HepG2 (cell line): ENCODE measurements around the gene THRB. TPM values are rescaled to one million over a fixed set of nuclear protein-coding genes. Genes with fewer than 3 reads are reported as not detected.

Experiments used
- FOXK2 ChIP-seq: fragments of 450-650 bp; IDR thresholded peaks from 2 replicates; pipeline ENCODE4 v1.6.1; 2016
- FOXP1 ChIP-seq, 2 experiments: fragments of 450-650 bp in 1 of 2; IDR thresholded peaks; 2 replicates each; pipeline ENCODE4 v1.6.1; 2017 to 2018; ENCODE audit warnings: antibody characterized with exemption in 1 of 2
- GFI1 ChIP-seq: sonication (generic); formaldehyde crosslinking; IDR thresholded peaks from 2 replicates; pipeline ENCODE4 v1.5.0; 2020; ENCODE audit warnings: missing genetic modification reagents, mild to moderate bottlenecking, borderline replicate concordance
- HDAC1 ChIP-seq: sonication (generic); formaldehyde crosslinking; IDR thresholded peaks from 2 replicates; pipeline ENCODE4 v1.5.1; 2020; ENCODE audit warnings: mild to moderate bottlenecking, missing genetic modification reagents
- JUN ChIP-seq: sonication (generic); formaldehyde crosslinking; IDR thresholded peaks from 2 replicates; pipeline ENCODE4 v1.4.0; 2020; ENCODE audit warnings: mild to moderate bottlenecking, missing genetic modification reagents
- KDM5A ChIP-seq: fragments of 200-600 bp; sonication (generic); IDR thresholded peaks from 2 replicates; pipeline ENCODE4 v1.7.0; 2018; ENCODE audit warnings: antibody characterized with exemption, mild to moderate bottlenecking, low read length, borderline replicate concordance
- NCOR1 ChIP-seq: fragments of 200-600 bp; sonication (generic); IDR thresholded peaks from 2 replicates; pipeline ENCODE4 v1.7.0; 2017; ENCODE audit warnings: antibody characterized with exemption, low read length, borderline replicate concordance
- PCBP2 ChIP-seq: fragments of 200-400 bp; formaldehyde crosslinking; optimal IDR thresholded peaks from 2 replicates; pipeline ENCODE3; 2018; ENCODE audit warnings: low read length, low read depth; ENCODE audit not compliant: poor library complexity, severe bottlenecking
- PITX1 ChIP-seq: sonication (generic); formaldehyde crosslinking; IDR thresholded peaks from 2 replicates; pipeline ENCODE4 v1.5.1; 2020; ENCODE audit warnings: mild to moderate bottlenecking, missing genetic modification reagents
- POLR2G ChIP-seq: fragments of 200-400 bp; formaldehyde crosslinking; IDR thresholded peaks from 2 replicates; pipeline ENCODE4 v1.6.1; 2018; ENCODE audit warnings: mild to moderate bottlenecking, low read depth, low read length, moderate library complexity
- TCF7 ChIP-seq: sonication (generic); IDR thresholded peaks from 2 replicates; pipeline ENCODE4 v1.6.1; 2016; ENCODE audit warnings: antibody characterized with exemption, low read depth
- polyA plus RNA-seq, 8 experiments: library from polyadenylated mRNA; depleted of rRNA in 3 of 8; stranded (reverse) in 7 of 8; unstranded in 1 of 8; fragments of >200 nt; fragmentation: Illumina TruSeq in 4 of 8; extraction: Trizol in 4 of 8; gene quantifications; 2 replicates each; pipeline versions ENCODE4 v1.2.1 to v1.2.3, GENCODE V29; 2011 to 2016; ENCODE audit warnings: low read depth in 4 of 8, missing spikeins in 1 of 8, mixed read lengths in 1 of 8; ENCODE audit not compliant: insufficient read depth in 1 of 8
- total RNA-seq, 5 experiments: library from RNA; depleted of rRNA; stranded (reverse); fragments of >200 nt; fragmentation: Illumina TruSeq; extraction: Trizol; gene quantifications; 2 replicates each; pipeline ENCODE4 v1.2.3, GENCODE V29; 2016; ENCODE audit warnings: low read depth in 1 of 5
- TF ChIP-seq, protein P1 (sequence below): sonication (generic); formaldehyde crosslinking; IDR thresholded peaks from 2 replicates; pipeline ENCODE4 v1.8.0; 2022; ENCODE audit warnings: missing genetic modification reagents, low read depth, mild to moderate bottlenecking, borderline replicate concordance
- TF ChIP-seq, protein P2 (sequence below): sonication (generic); formaldehyde crosslinking; IDR thresholded peaks from 2 replicates; pipeline ENCODE4 v1.4.0; 2020; ENCODE audit warnings: missing genetic modification reagents
- TF ChIP-seq, protein P3 (sequence below): sonication (generic); formaldehyde crosslinking; IDR thresholded peaks from 2 replicates; pipeline ENCODE4 v1.4.0; 2020; ENCODE audit warnings: mild to moderate bottlenecking, missing genetic modification reagents, borderline replicate concordance
- TF ChIP-seq, protein P4 (sequence below): sonication (generic); formaldehyde crosslinking; conservative IDR thresholded peaks from 2 replicates; pipeline ENCODE4 v1.4.0; 2020; ENCODE audit warnings: missing genetic modification reagents
- TF ChIP-seq, protein P5 (sequence below): sonication (generic); formaldehyde crosslinking; conservative IDR thresholded peaks from 2 replicates; pipeline ENCODE4 v1.8.1; 2023; ENCODE audit warnings: missing genetic modification reagents
- TF ChIP-seq, protein P6 (sequence below): sonication (generic); formaldehyde crosslinking; IDR thresholded peaks from 2 replicates; pipeline ENCODE4 v1.4.0; 2020; ENCODE audit warnings: missing genetic modification reagents

THRB gene
- total and polyA plus RNA-seq, 2 of the 13 experiments (the other 11 are each of a cell fraction or from before 2014, with no cell fraction given): 4.7 to 22.7 TPM

DNA sequence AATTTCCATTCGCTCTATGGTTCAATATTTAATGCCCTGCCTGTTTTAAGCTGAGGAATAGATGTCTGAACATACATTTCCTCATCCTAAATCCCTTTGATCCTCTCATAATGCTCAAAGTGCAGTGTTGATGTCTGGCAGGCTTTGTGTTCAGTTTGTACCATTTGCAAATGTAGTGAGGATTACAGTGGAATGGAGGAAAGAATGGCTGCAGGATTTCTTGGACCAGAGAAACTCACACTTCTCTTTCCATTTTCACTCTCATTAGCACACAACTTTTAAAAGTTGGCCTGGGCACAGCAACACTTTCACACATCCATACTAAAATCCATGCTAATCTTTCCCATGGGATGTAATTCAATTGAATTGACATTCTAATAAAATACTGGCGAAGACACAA is 28.6 kb upstream of the THRB start (continued):
- TF ChIP-seq, protein P1, sequence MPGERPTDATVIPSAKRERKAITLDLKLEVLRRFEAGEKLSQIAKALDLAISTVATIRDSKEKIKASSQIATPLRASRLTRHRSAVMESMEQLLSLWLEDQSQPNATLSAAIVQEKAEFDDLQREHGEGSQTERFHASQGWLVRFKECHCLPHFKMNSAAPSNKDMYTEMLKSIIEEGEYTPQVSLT (CRISPR knock-in tag): no peak
- TF ChIP-seq JUN (CRISPR knock-in tag) (no peak), GFI1 (CRISPR knock-in tag) (0 out of 2 replicates have a peak, but pooled peaks have one; percentile 58), PCBP2 (no peak), KDM5A (no peak), FOXP1 (IDR thresholded peaks at IDR 0.05) (no peak), FOXP1 (CRISPR knock-in tag; IDR thresholded peaks at IDR 0.05) (peak; percentile 59; the same call in 1 of the 2 replicates), PITX1 (peak; percentile 40; the same call in 1 of the 2 replicates), POLR2G (0 out of 2 replicates have a peak, but pooled peaks have one; percentile 28), NCOR1 (no peak; the same call in 1 of the 2 replicates), HDAC1 (peak; percentile 38; the same call in 1 of the 2 replicates), FOXK2 (peak; percentile 63), TCF7 (peak; percentile 79)
- TF ChIP-seq, protein P2, sequence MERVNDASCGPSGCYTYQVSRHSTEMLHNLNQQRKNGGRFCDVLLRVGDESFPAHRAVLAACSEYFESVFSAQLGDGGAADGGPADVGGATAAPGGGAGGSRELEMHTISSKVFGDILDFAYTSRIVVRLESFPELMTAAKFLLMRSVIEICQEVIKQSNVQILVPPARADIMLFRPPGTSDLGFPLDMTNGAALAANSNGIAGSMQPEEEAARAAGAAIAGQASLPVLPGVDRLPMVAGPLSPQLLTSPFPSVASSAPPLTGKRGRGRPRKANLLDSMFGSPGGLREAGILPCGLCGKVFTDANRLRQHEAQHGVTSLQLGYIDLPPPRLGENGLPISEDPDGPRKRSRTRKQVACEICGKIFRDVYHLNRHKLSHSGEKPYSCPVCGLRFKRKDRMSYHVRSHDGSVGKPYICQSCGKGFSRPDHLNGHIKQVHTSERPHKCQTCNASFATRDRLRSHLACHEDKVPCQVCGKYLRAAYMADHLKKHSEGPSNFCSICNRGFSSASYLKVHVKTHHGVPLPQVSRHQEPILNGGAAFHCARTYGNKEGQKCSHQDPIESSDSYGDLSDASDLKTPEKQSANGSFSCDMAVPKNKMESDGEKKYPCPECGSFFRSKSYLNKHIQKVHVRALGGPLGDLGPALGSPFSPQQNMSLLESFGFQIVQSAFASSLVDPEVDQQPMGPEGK (CRISPR knock-in tag): 0 out of 2 replicates have a peak, but pooled peaks have one; percentile 30
- TF ChIP-seq, protein P3, sequence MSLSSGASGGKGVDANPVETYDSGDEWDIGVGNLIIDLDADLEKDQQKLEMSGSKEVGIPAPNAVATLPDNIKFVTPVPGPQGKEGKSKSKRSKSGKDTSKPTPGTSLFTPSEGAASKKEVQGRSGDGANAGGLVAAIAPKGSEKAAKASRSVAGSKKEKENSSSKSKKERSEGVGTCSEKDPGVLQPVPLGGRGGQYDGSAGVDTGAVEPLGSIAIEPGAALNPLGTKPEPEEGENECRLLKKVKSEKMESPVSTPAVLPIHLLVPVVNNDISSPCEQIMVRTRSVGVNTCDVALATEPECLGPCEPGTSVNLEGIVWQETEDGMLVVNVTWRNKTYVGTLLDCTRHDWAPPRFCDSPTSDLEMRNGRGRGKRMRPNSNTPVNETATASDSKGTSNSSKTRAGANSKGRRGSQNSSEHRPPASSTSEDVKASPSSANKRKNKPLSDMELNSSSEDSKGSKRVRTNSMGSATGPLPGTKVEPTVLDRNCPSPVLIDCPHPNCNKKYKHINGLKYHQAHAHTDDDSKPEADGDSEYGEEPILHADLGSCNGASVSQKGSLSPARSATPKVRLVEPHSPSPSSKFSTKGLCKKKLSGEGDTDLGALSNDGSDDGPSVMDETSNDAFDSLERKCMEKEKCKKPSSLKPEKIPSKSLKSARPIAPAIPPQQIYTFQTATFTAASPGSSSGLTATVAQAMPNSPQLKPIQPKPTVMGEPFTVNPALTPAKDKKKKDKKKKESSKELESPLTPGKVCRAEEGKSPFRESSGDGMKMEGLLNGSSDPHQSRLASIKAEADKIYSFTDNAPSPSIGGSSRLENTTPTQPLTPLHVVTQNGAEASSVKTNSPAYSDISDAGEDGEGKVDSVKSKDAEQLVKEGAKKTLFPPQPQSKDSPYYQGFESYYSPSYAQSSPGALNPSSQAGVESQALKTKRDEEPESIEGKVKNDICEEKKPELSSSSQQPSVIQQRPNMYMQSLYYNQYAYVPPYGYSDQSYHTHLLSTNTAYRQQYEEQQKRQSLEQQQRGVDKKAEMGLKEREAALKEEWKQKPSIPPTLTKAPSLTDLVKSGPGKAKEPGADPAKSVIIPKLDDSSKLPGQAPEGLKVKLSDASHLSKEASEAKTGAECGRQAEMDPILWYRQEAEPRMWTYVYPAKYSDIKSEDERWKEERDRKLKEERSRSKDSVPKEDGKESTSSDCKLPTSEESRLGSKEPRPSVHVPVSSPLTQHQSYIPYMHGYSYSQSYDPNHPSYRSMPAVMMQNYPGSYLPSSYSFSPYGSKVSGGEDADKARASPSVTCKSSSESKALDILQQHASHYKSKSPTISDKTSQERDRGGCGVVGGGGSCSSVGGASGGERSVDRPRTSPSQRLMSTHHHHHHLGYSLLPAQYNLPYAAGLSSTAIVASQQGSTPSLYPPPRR (CRISPR knock-in tag): no peak
- TF ChIP-seq, protein P4, sequence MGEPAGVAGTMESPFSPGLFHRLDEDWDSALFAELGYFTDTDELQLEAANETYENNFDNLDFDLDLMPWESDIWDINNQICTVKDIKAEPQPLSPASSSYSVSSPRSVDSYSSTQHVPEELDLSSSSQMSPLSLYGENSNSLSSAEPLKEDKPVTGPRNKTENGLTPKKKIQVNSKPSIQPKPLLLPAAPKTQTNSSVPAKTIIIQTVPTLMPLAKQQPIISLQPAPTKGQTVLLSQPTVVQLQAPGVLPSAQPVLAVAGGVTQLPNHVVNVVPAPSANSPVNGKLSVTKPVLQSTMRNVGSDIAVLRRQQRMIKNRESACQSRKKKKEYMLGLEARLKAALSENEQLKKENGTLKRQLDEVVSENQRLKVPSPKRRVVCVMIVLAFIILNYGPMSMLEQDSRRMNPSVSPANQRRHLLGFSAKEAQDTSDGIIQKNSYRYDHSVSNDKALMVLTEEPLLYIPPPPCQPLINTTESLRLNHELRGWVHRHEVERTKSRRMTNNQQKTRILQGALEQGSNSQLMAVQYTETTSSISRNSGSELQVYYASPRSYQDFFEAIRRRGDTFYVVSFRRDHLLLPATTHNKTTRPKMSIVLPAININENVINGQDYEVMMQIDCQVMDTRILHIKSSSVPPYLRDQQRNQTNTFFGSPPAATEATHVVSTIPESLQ (CRISPR knock-in tag): no peak
- TF ChIP-seq, protein P5, sequence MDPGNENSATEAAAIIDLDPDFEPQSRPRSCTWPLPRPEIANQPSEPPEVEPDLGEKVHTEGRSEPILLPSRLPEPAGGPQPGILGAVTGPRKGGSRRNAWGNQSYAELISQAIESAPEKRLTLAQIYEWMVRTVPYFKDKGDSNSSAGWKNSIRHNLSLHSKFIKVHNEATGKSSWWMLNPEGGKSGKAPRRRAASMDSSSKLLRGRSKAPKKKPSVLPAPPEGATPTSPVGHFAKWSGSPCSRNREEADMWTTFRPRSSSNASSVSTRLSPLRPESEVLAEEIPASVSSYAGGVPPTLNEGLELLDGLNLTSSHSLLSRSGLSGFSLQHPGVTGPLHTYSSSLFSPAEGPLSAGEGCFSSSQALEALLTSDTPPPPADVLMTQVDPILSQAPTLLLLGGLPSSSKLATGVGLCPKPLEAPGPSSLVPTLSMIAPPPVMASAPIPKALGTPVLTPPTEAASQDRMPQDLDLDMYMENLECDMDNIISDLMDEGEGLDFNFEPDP (CRISPR knock-in tag): no peak
- TF ChIP-seq, protein P6, sequence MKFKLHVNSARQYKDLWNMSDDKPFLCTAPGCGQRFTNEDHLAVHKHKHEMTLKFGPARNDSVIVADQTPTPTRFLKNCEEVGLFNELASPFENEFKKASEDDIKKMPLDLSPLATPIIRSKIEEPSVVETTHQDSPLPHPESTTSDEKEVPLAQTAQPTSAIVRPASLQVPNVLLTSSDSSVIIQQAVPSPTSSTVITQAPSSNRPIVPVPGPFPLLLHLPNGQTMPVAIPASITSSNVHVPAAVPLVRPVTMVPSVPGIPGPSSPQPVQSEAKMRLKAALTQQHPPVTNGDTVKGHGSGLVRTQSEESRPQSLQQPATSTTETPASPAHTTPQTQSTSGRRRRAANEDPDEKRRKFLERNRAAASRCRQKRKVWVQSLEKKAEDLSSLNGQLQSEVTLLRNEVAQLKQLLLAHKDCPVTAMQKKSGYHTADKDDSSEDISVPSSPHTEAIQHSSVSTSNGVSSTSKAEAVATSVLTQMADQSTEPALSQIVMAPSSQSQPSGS: no peak
